Adrenal gland (tissue), 5 donors: ENCODE data around the gene IL10RB.

Experiments used
- POLR2A ChIP-seq, 2 donors: fragments of 450-650 bp; IDR thresholded peaks; one replicate each; pipeline ENCODE4 v1.6.1; 2017; ENCODE audit warnings: antibody characterized with exemption in 2 of 2, mild to moderate bottlenecking in 2 of 2, moderate library complexity in 1 of 2
- TF ChIP-seq, protein P1 (sequence below), 6 experiments: fragments of 450-650 bp in 4 of 6; fragments of 200-600 bp in 2 of 6; sonication (generic) in 1 of 6; IDR thresholded peaks; 1 replicate in 5 of 6; 2 replicates in 1 of 6; pipeline versions ENCODE4 v1.5.1 to v1.8.0; 2016 to 2021; ENCODE audit warnings: antibody characterized with exemption in 6 of 6, mild to moderate bottlenecking in 2 of 6, moderate library complexity in 1 of 6
- donor health status: DM: no; HTN: no; CAD: no.

DNA sequence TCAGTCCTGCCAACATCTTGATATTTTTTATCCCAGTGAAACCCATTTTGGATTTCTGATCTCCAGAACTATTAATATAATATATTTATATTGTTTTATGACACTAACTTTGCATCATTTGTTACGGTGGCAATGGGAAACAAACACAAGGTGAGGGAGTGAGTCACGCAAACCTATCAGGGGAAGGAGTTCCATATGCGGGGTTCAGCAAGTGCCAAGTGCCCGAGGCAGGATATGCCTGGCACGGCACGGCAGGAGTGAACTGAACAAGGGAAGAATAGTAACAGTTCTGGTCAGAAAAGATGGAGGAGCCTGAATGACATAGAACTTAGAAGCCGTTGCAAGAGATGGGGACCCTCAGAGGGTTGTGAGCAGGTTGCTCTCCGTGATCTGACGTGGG lies 7.7 kb upstream of the IL10RB start:
- TF ChIP-seq, protein P1, sequence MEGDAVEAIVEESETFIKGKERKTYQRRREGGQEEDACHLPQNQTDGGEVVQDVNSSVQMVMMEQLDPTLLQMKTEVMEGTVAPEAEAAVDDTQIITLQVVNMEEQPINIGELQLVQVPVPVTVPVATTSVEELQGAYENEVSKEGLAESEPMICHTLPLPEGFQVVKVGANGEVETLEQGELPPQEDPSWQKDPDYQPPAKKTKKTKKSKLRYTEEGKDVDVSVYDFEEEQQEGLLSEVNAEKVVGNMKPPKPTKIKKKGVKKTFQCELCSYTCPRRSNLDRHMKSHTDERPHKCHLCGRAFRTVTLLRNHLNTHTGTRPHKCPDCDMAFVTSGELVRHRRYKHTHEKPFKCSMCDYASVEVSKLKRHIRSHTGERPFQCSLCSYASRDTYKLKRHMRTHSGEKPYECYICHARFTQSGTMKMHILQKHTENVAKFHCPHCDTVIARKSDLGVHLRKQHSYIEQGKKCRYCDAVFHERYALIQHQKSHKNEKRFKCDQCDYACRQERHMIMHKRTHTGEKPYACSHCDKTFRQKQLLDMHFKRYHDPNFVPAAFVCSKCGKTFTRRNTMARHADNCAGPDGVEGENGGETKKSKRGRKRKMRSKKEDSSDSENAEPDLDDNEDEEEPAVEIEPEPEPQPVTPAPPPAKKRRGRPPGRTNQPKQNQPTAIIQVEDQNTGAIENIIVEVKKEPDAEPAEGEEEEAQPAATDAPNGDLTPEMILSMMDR (IDR thresholded peaks at IDR 0.05): no peak
- no peak for TF ChIP-seq POLR2A (IDR thresholded peaks at IDR 0.05)
